ENCODE measurements around the gene TSPEAR. TPM values are rescaled to one million over a fixed set of nuclear protein-coding genes. Genes with fewer than 3 reads are reported as not detected.

TSPEAR gene
- total RNA-seq, 6 experiments from 2014 or later: not detected

DNA sequence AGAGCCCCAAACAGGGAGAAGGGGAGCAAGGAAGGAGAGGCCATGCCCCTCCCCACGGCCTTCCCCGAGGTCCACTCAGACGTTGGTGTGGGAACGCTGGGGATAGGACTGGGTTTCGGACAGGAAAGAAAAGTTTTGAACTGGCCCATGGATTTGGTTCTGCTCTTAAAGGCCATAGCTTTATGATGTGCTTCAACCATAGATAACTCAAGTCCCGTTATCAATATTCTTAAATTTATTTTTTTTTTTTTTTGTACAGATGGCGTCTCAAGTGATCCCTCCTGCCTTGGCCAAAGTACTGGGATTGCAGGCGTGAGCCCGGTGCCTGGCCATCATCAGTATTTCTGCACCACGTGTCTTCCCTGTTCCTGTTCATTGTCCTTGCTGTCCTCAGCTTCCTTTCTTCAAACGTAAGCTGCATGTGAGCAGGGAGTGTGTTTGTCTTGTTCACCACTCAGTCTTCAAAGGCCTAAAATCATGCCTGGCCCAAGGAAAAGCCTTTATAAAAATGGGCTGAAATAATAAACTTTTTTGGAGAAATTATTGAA lies 170.6 kb downstream of the TSPEAR start:
- Mint-ChIP-seq H3K27me3 (ENCODE audit: insufficient read depth) (peaks cover 3% of the 10 kb centered on the region), H3K4me3 (no peak overlapping the region), H3K27ac (no peak overlapping the region), H3K9me3 (peaks cover 10% of the 10 kb centered on the region; the same call in 1 of the 2 replicates), H3K4me1 (ENCODE audit: low read depth) (no peaks in the 10 kb centered on the region), H3K36me3 (ENCODE audit: low read depth) (no peaks in the 10 kb centered on the region; the same call in none of the 2 replicates)
- TF ChIP-seq CTCF (IDR thresholded peaks at IDR 0.05): no peak
- DNase-seq: no peak

GRCh38 chr21:44539991-44540666 lies 171.2 kb downstream of the TSPEAR start, which contains the start of gene KRTAP10-1:
Gene KRTAP10-1 (minus strand): TSS chr21:44540195. CDS start chr21:44540150, 45 bp downstream.
- no peak for DNase-seq
- H3K27ac Mint-ChIP-seq: no peak within 1 kb of the TSS
- H3K36me3 Mint-ChIP-seq (ENCODE audit: low read depth): no peaks in the 10 kb centered on the region; the same call in none of the 2 replicates
- no peak for TF ChIP-seq CTCF (IDR thresholded peaks at IDR 0.05)
- no peak within 1 kb of the TSS for H3K4me3 Mint-ChIP-seq
- H3K9me3 Mint-ChIP-seq: peaks cover 10% of the 10 kb centered on the region; the same call in 1 of the 2 replicates
- peaks cover 6% of the 10 kb centered on the region for H3K27me3 Mint-ChIP-seq (ENCODE audit: insufficient read depth)
- no peaks in the 10 kb centered on the region for H3K4me1 Mint-ChIP-seq (ENCODE audit: low read depth)

DNA sequence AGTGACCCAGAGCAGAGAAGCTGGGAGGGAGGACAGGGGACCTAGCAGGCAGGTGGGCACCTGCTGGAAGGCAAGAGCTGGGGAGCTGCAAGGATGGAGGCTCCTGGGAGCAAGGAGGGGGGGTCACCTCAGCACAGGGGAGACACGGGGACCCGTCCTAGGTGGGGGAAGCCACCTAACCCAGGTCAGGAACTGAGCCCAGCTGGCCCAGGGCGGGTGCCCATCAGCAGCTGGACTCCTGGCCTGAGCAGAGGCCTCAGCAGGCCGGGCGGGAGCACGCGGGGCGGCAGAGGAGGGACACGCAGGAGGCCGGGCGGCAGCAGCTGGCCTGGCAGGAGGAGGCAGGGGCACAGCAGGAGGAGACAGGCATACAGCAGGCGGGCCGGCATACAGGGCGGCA lies 172.3 kb downstream of the TSPEAR start:
- peaks cover 14% of the 10 kb centered on the region; the same call in 1 of the 2 replicates for H3K9me3 Mint-ChIP-seq
- no peak overlapping the region for H3K27ac Mint-ChIP-seq
- TF ChIP-seq CTCF (IDR thresholded peaks at IDR 0.05): no peak
- DNase-seq: no peak
- no peaks in the 10 kb centered on the region for H3K4me1 Mint-ChIP-seq (ENCODE audit: low read depth)
- H3K27me3 Mint-ChIP-seq (ENCODE audit: insufficient read depth): peaks cover 12% of the 10 kb centered on the region
- H3K4me3 Mint-ChIP-seq: no peak overlapping the region
- H3K36me3 Mint-ChIP-seq (ENCODE audit: low read depth): no peaks in the 10 kb centered on the region; the same call in none of the 2 replicates

- Mint-ChIP-seq H3K27ac (no peak overlapping the region), H3K9me3 (peaks cover 14% of the 10 kb centered on the region; the same call in 1 of the 2 replicates), H3K27me3 (ENCODE audit: insufficient read depth) (peaks cover 12% of the 10 kb centered on the region), H3K4me3 (no peak overlapping the region), H3K4me1 (ENCODE audit: low read depth) (no peaks in the 10 kb centered on the region), H3K36me3 (ENCODE audit: low read depth) (no peaks in the 10 kb centered on the region; the same call in none of the 2 replicates)
- DNase-seq: no peak
- TF ChIP-seq CTCF (IDR thresholded peaks at IDR 0.05): no peak
Observed at GRCh38 chr21:44537930-44538911, 173.2 kb downstream of the TSPEAR start.

DNA sequence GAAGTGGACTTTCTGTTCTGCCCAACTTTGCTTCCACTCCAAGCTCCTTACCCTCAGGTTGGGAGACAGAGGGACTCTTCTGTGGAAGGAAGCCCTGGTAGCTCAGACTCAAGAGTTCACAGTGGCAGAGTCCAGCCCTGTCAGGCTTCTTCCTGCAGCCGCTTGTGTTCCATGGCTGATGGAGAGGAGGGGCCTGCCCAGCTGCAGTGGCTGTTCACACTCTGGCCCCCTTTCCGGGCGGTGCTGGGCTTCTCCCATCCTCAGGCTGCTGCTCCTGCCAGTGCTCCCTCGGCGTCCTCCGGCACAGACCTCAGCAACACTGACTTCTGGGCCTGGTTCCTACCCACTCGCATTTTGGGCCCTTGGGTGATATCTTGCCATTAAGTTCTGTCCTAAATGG lies 175.4 kb downstream of the TSPEAR start:
- Mint-ChIP-seq H3K4me1 (ENCODE audit: low read depth) (no peaks in the 10 kb centered on the region), H3K36me3 (ENCODE audit: low read depth) (no peaks in the 10 kb centered on the region; the same call in none of the 2 replicates), H3K9me3 (peaks cover 18% of the 10 kb centered on the region; the same call in 1 of the 2 replicates), H3K27ac (no peak overlapping the region), H3K27me3 (ENCODE audit: insufficient read depth) (peaks cover 12% of the 10 kb centered on the region), H3K4me3 (no peak overlapping the region)
- TF ChIP-seq CTCF (IDR thresholded peaks at IDR 0.05): no peak
- no peak for DNase-seq
